ENCODE data around the gene IGFBP2. TPM values are rescaled to one million over a fixed set of nuclear protein-coding genes. Genes with fewer than 3 reads are reported as not detected.

The IGFBP2 gene
- total RNA-seq, 1 donor from 2014 or later = 41.1 TPM

DNA sequence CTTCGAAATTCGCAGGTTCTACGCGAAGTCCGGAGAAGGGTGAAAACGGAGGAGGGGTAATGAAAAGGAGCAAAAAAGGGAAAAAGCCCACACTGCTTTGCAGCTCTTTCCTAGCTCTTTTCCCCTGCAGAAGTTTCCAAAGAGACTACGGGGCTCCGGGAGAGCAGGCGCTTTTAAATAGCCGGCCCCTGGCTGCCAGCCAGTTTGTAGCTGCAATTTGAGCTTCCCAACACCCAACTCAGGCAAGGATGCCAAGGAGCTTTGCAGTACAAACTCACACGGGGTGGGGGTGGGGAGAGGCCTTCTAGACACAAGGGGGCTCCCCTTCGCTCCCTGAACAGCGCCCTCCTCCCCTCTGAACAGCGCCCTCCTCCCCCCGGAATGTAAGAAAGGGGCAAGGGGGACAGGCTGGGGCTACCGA, 62.2 kb downstream of the IGFBP2 start, which contains the start of gene IGFBP5:
Gene IGFBP5, minus strand, starts transcription at position 149 of the 421 bp plus-strand sequence. CDS start 774 bp downstream, outside the sequence.
- H3K4me3 ChIP-seq (ENCODE audit: low read depth, low read length) = peak within 1 kb of the TSS; percentile 31
- TF ChIP-seq, protein P1, sequence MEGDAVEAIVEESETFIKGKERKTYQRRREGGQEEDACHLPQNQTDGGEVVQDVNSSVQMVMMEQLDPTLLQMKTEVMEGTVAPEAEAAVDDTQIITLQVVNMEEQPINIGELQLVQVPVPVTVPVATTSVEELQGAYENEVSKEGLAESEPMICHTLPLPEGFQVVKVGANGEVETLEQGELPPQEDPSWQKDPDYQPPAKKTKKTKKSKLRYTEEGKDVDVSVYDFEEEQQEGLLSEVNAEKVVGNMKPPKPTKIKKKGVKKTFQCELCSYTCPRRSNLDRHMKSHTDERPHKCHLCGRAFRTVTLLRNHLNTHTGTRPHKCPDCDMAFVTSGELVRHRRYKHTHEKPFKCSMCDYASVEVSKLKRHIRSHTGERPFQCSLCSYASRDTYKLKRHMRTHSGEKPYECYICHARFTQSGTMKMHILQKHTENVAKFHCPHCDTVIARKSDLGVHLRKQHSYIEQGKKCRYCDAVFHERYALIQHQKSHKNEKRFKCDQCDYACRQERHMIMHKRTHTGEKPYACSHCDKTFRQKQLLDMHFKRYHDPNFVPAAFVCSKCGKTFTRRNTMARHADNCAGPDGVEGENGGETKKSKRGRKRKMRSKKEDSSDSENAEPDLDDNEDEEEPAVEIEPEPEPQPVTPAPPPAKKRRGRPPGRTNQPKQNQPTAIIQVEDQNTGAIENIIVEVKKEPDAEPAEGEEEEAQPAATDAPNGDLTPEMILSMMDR (IDR thresholded peaks at IDR 0.05; ENCODE audit: insufficient read depth, low read length, severe bottlenecking) = peak; percentile 10
- FAIRE-seq = no peak
- no peaks in the 10 kb centered on the region for H3K36me3 ChIP-seq (ENCODE audit: control insufficient read depth, insufficient read depth, low read length)
- H3K27me3 ChIP-seq (ENCODE audit: control insufficient read depth, insufficient read depth, low read length) = peaks cover 10% of the 10 kb centered on the region
- peak; percentile 29 for DNase-seq (ENCODE audit: low read depth)

DNA sequence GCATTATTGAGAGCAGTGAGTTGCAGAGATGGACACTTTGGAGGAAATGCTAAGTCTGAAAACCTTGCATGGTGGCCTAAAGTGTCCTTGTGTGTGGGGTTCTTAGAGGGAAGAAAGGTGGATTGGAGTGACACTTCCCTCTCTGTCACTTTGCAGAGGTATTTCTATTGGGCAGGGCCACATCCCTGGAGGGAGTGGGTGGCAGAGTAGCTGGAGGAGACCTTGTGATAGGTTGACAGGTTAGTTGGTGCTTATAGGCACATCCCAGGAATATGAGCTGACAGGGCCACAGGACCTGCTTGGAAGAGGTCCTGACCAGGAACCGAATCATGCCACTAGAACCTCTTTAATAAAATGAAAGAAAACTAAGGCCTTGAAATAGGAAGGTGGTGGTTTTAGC, 63.1 kb downstream of the IGFBP2 start:
- Histone ChIP-seq H3K36me3 (ENCODE audit: control insufficient read depth, insufficient read depth, low read length) (no peaks in the 10 kb centered on the region), H3K27me3 (ENCODE audit: control insufficient read depth, insufficient read depth, low read length) (peaks cover 10% of the 10 kb centered on the region), H3K4me3 (ENCODE audit: low read depth, low read length) (no peak overlapping the region)
- TF ChIP-seq, protein P1 (IDR thresholded peaks at IDR 0.05; ENCODE audit: insufficient read depth, low read length, severe bottlenecking) = no peak
- FAIRE-seq (no peak), DNase-seq (ENCODE audit: low read depth) (no peak)

- Histone ChIP-seq H3K36me3 (ENCODE audit: control insufficient read depth, insufficient read depth, low read length) (no peaks in the 10 kb centered on the region), H3K4me3 (ENCODE audit: low read depth, low read length) (no peak overlapping the region), H3K27me3 (ENCODE audit: control insufficient read depth, insufficient read depth, low read length) (peaks cover 10% of the 10 kb centered on the region)
- TF ChIP-seq, protein P1 (IDR thresholded peaks at IDR 0.05; ENCODE audit: insufficient read depth, low read length, severe bottlenecking) = peak; percentile 44
- FAIRE-seq = no peak
- peak; percentile 49 for DNase-seq (ENCODE audit: low read depth)
These were observed 63.7 kb downstream of the IGFBP2 start for GRCh38 chr2:216696751-216697560.

GRCh38 chr2:216698293-216698692, 65.1 kb downstream of the IGFBP2 start:
- DNase-seq (ENCODE audit: low read depth) = no peak
- no peaks in the 10 kb centered on the region for H3K36me3 ChIP-seq (ENCODE audit: control insufficient read depth, insufficient read depth, low read length)
- TF ChIP-seq, protein P1 (IDR thresholded peaks at IDR 0.05; ENCODE audit: insufficient read depth, low read length, severe bottlenecking) = no peak
- FAIRE-seq = no peak
- no peak overlapping the region for H3K4me3 ChIP-seq (ENCODE audit: low read depth, low read length)
- H3K27me3 ChIP-seq (ENCODE audit: control insufficient read depth, insufficient read depth, low read length) = peaks cover 10% of the 10 kb centered on the region

DNA sequence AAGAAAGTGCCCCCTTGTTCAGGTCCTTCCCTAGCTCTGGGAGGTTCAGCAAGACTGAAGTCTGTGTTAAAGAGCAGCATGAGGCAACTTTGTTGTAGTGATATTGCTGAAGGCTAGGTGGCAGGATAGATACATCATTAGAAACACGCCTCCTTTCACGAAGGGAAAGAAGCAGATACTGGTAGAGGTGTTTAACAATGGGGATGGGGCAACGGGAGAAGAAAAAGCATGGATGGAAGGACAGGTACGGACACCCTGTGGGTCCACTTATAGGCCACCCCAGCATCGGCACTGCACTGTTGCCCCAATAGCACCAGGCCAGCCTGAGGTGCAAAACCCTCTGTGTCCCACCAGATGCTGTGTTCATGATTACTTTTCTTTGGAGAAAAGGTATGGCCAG, 65.7 kb downstream of the IGFBP2 start:
- FAIRE-seq (peak; percentile 13), DNase-seq (ENCODE audit: low read depth) (peak; percentile 71)
- TF ChIP-seq, protein P1 (IDR thresholded peaks at IDR 0.05; ENCODE audit: insufficient read depth, low read length, severe bottlenecking) = peak; percentile 67

More for the DNA sequence above, 65.7 kb downstream of the IGFBP2 start:
- Histone ChIP-seq H3K4me3 (ENCODE audit: low read depth, low read length) (no peak overlapping the region), H3K36me3 (ENCODE audit: control insufficient read depth, insufficient read depth, low read length) (no peaks in the 10 kb centered on the region), H3K27me3 (ENCODE audit: control insufficient read depth, insufficient read depth, low read length) (peaks cover 7% of the 10 kb centered on the region)

All from bronchial epithelial cell (primary cell).